HG03521 (cell line): ENCODE data around the gene RELN.

Source experiments
- ATAC-seq: cut with Tn5 transposase; IDR thresholded peaks from one replicate; pipeline ENCODE4 v1.9.1; 2021; ENCODE audit warnings: mild to moderate bottlenecking, moderate library complexity; ENCODE audit not compliant: unreplicated experiment

The RELN gene

DNA sequence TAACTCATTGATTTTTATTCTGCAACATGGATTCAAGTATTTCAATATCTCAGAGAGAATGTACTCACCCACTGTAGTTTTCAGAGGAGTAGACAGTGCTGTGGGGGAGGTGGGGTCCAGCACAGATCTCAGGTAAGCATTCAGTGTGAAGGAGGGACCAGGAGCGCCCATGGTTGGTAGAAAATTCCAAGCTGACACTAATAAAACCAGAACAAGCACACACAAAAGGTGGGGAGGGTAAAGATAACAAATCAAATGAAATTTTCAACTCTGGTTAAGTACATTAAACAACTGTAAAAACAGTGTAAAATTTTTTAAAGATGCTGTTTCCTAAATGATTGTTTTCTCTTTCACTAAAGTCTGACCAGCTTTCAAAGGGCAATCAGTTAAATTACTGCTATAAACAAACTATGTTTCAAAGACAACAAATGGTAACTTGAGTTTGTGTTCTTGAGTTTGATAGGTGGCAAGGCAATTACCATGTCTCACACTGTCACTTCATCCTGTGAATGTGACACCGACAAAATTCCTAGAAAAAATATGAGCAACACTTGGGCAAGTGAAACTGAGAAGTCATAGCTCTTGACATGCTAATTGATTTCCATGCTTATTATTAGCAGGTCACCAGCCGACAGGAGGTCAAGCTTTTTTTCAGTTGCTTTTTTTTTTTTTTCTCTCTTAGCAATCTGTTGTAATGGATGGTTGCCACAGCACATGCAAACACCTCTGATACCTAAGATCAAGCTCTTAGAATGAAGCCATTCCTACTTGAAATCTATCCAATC lies 337.7 kb downstream of the RELN start:
- ATAC-seq, result no peak

DNA sequence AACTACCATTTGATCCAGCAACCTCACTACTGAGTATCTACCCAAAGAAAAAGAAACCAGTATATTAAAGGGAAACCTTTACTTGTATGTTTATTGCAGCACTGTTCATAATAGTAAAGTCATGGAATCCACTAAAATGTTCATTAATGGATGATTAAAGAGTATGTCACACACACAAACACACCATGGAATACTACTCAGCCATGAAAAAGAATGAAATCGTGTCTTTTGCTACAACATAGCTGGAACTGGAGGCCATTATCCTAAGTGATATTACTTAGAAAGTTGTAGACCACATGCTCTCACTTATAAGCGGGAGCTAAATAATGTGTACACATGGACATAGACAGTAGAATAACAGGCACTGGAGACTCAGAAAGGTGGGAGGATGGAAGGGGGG lies 340.4 kb downstream of the RELN start:
- ATAC-seq, result no peak

DNA sequence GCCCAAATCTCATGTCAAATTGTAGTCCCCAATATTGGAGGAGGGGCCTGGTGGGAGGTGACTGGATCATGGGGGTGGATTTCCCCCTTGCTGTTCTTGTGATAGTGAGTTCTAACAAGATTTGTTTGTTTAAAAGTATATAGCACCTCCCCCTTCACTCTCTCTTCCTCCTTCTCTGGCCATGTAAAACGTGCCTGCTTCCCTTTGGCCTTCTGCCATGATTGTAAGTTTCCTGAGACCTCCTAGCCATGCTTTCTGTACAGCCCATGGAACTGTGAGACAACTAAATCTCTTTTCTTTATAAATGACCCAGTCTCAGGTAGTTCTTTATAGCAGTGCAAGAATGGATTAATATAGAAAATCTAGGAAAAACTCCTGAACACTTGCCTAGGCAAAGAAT lies 341.3 kb downstream of the RELN start:
- no peak for ATAC-seq

DNA sequence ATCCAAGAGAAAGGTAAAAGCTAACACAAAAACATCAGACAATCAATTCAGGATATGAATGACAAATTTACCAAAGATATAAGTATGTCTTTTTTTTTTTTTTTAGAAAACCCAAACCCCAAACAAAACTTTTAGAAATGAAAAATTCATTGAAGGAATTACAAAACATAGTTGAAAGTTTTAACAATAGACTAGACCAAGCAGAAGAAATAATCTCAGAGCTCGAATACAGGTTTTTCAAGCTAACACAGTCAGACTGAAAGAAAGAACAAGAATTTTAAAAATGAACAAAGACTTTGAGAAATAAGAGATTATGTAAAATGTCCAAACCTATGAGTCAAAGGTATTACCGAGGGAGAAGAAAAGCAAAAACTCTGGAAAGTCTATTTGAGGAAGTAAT lies 345.1 kb downstream of the RELN start:
- ATAC-seq, result no peak

DNA sequence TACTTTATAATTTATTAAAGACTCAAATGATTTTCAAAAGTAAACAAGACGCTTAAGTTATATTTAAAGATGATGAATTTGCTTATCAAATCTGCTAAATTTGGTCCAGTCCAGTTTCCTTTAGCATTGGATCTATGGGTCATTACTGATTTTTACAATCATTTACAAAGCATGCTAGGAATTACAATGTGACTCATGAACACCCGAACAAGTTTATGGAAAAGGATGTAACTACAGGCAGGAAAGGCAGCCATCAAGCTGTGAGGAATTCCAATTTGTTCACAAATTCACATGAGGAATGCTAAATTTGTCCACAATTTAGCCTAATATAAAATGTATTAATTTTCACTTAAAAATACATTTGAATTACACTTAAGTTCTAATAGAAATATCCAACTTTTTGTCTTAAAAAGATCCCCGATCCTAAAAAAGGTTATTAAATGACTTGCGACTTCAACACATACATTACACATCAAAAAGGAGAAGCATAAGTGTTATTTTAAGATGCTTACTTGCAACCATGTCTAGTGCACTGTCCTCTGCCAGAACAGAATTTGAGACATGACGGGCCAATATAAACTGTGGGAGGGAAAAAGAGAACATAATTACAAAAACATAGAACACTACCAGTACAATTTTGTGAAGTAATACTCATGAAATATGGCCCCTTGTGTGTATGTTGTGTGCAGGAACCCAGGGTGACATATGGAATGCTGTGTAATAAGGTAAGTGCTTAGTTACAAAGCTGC lies 349.3 kb downstream of the RELN start:
- ATAC-seq, result no peak

DNA sequence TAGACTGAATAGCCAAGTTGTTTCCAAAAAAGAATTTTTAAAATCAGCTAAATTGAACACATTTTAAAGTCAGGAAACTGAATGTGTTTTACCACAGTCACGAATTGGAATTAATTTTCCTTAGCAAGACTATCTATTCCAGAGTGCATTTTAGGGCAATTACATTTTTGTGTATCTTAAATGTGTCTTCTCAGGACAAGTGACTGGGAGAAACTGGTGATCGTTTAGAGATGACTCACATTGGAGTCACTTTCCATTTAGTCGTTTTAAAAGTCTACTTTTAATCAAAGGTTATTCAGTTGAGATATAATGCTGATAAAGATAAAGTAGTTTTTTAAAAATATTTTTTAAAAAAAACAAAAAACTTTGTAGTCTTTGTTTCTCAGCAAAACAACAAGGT lies 351.7 kb downstream of the RELN start:
- ATAC-seq, result no peak

DNA sequence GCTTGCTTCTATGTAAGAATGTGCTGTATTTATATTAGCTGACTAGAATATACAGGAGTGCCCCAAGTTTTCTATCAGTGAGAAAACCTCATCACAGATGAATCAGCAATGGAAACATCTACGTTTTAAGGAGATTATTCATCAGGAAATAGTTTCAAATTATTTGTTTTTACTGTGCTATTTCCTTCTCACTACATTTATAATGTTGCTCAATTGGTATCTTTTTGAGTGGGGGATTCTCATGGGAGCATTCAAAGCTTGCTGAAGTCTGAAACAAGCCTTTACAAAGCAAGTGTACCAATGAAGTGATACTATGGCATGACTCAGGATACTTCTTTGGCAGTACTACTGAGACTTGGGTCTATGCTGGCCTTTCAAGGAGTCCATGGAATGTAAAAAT lies 352.4 kb downstream of the RELN start:
- no peak for ATAC-seq

DNA sequence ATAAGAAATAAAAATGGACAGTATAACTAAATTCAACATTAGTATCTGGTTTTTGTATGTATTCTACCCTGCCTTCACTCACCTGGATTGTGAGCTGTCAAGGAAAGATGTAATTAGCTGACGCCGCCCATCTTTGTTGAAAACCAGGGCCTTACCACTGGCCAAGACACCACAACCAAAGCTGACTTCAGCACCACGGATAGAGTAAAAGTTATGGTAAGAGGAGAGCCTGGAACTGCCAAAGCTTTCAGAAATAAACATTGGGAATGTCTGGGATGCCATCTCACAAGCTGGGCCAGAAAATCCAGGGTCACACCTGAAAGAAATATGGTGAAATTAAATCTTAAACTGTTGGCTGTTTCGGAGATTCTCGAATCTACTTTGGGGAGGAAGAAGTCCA lies 353.3 kb downstream of the RELN start:
- ATAC-seq, result no peak

DNA sequence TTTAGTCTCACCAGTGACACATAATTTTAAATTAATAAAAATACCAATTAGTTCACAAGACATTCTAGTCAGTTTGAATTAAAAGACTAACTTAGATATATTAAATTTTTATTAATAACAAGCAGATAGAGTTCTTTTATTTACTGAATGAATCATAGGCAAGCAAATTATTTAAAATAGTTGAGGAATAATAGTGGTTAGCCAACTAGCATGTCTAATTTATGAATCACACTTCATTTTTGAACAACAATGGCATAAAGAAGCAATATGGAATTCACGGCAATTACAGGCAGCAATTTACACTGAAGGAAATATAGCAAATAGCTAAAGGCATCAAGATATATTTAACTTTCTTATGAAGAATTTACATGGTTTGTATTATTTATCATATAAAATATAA lies 356.5 kb downstream of the RELN start:
- no peak for ATAC-seq

DNA sequence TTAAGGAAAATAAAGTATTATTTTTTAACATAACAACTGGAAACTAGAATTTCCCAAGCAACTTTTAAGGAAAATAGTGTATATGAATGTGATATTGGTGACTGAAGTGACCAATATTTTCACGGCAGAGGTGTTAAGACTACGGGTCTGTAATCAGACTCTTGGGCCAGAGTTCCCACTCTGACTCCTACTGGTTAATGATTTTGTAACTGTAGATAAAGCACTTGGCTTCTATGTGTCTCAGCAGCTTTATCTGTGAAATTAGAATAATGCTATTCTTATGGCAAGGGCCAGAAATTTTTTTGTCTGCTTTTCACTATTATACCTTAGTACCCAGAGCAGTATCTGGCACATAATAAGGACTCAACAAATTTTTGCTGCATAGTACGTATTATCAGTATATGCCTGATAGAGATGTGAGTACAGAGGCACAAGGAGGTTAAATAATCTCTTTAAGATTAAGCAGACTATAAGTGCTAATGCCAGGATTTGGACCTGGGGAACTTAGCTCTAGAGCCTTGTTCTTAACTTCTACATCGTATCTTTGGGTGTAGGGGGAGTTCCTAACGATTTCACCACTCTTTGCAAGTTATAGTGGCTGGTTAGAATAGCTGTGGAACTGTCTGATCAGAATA lies 357.3 kb downstream of the RELN start:
- ATAC-seq, result no peak

DNA sequence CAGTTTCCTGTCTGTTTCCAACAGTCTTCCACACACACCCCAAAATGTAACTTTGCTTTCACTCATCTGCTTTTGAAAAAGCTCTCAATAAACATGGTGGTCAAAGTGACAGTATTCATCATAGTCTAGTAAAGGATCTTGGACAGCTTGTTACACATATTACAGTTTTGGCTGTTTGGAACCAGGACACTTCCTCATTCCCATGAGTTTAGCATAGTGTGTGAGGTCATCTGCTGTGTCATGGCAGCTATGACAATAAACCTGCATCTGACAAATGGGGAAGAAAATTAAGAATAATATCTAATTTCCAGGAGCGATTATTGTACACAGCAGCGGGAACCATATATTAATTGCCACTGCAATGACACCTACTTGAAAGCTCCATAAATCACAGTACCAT lies 359.1 kb downstream of the RELN start:
- no peak for ATAC-seq

DNA sequence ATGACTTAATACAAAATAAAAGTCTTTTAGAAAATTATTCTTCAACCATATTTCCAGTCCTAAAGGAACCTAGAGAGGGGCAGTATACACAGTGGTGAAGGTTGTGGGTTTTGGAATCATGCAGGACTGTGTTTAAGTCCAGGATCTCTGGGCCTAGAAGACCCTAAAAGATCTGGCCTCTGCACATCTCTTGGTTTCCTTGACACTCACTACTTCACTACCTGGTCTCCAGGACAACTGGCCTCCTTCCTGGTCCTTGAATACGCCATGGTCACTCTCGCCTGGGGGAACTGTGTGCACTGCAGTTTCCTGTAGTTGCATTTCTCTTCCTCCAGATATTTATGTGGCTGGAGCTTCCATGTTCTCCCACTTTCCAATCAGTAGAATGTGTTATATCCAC lies 360.7 kb downstream of the RELN start:
- no peak for ATAC-seq

DNA sequence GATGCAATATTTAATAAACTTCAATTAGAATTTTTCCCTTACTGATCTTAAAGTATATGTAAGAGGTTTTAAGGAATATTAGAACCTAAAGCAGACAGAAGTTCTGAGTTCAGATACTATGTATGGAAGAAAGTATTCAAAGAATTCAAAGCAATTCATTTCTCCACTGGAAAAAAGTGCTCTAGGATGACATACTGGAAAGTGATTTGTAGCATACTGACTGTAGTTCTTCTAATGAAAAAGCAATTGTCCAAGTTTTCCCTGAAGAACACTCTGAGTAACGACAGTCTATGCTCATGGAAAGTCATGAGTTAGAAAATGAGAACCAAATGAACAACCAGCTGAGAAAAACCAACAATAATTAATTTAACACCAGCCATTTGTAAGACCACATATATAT lies 362.7 kb downstream of the RELN start:
- no peak for ATAC-seq

DNA sequence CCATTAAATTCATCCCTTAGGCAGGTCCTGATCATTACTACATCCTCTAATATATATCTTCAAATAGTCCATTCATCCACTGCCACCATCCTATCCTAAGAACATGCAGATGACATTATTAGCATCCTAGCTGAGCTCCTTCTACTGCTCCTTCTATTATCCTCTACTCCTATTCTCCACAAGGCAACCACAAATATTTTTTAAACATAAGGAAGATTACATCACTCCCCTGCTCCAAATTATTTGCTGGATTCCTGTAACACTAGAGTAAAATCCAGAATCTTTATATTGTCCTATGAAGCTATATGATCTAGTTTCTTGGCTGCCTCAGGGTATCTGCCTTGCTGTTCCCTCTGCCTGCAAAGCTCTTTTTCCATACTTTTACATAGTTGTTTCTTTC lies 367.2 kb downstream of the RELN start:
- no peak for ATAC-seq

DNA sequence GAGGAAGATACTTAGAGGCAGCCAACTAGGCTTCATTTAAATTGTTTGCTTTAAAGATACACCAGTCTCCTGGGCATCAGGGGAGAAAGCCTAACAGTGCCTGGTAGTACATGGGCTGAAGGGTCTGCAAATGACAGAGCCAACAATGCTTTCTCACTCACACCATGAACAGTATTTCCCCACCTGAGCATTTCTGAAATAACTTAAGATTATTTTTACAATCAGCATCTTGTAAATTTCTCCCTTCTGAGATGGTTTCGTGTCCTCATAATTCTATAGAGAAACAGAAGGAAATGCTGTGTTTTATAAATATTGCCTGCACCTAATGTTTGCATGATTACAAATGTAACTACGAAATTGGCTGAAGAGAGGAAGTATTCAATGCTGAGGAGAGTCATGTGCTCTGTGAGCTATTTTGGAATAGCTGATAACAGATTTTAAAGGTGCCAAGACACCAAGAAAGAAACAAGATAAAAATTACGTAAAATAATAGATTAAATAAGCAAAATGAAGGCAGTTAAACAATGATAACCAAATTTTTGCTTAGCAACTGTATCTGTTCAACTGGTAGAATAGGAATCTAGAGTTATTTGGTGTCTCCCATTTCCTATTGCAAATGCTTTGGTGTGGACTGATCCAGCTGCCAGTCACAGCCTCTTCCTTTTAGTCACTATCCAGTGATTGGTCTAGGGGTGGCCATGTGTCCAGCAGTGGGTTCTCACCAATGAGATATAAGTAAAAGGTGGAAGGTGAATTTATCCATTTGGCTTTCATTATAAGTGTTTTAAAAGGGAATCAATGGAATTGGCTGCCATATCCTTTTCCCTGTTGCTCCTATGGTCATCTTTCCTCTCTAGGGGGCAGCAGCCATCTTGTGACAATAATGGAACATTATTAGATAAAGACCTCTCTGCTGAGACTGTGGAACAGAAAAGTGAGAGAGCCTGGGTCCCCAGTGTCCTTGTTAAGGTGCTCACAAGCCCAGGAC lies 375.5 kb downstream of the RELN start:
- ATAC-seq, result no peak

DNA sequence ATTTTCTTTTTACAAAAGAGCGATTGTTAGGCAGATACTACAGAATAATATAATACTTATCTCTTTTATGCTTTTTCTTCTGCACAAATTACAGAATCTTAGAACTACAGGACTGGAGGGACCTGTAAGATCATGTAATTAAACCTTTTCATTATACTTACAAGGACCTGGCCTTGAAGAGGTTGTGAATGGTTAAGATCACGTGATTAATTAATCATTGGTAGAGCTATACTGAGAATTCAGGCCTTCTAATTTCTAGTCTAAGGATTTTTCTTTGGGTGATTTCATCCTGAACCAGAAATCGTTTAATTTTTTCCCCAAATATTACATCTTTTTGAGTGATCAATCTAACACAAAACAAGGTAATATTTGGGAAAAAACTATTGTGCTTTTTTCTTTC lies 379.7 kb downstream of the RELN start:
- no peak for ATAC-seq

DNA sequence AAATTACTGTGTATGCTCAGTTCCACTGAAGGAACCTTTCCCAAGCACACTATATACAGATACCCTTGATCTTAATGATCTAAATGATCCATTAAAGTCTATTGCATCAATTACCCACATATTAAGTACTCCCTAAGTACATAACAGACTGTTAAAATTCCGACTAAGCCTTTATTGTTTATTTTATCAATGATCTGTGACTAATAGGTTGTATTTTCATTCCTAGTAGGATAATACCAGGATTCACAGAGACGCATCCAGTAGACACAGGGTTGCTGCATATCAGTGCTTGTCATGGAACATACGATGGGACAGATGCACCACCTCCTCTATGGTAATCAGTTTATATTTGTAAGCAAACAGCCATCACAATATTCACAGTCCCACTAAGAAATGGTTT lies 383.8 kb downstream of the RELN start:
- ATAC-seq, result no peak

DNA sequence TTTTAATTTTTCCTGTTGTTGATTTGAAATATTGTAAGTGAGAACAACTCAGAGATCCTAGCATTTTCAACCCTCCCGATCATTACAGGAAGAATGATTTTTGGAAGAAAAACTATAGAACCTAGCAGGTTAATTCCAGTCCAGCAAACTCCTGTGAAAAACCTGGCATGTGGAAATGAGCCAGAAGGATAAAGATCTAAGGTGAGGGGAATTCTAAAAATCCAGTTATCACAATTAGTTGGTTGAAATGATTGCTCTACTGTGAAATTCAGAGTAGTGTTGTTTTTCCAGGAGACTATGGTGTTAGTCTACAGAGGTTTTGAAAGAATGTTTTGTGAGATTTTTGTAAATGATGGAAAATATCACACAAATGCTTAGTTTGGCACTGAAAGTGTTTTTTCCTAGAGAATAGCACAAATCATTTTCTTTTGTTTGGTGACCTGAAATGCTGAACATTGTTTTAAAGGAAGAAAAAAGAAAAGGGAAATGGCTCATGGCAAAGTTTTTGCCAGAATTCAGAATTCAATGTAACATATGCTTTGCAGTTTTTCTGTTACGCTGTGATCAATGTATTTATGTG lies 391.0 kb downstream of the RELN start:
- no peak for ATAC-seq

DNA sequence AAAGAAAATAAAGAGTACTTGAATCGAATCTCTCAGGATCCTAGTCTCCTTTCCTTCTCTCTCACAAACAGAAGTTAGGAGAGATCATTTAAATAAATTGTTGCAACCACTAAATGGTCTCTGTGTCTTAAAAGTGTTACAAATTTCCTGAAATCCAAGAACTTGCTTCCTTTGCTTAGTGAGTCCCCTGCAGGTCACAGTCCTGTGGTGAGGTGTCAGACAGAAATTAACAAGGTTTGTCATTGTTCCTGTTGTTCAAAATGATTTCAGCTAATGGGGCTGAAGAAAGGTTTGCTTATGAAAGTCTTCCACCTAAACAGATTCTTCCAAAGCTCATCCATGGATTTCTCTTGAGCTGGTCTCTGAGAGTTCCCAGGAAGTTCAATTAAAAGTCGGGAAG lies 391.9 kb downstream of the RELN start:
- no peak for ATAC-seq

DNA sequence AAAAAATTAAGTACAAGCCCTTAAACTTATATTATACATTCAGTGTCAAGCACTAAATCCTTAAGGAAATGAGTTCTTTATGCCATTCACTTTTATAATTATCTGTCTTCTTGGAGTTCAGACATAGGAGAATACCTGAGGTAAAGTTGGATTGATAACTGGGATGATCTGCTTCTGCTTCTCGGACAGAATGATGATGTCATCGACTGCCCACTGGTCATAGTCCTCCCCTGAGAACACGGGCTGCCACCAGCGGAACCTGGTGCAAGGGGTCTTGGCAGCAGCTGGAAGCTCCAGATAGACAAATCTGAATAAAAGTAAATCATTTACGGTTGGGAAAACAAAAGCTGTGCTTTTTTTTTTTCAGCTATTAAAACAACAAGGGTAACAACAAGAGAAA lies 395.3 kb downstream of the RELN start:
- ATAC-seq, result no peak

DNA sequence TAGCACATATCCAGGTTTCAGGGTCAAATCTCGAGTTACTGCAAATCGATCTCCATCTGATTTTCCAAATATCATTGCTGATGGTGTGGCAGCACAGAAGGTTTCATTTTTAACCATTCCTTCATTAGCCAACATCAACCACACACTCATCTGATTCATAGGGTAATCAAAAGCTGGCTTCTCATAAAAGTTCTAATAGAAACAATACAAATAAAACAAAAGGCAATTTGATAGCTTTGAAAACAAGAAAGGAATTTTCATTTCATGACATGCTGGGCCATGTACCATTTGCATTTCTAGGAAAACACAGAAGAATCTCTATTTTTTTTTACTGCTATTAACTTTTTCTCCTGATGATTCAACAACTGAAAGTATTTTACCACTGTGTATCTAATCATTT lies 395.8 kb downstream of the RELN start:
- ATAC-seq, result no peak
